Measurements from ENCODE around the gene NAPEPLD.

DNA sequence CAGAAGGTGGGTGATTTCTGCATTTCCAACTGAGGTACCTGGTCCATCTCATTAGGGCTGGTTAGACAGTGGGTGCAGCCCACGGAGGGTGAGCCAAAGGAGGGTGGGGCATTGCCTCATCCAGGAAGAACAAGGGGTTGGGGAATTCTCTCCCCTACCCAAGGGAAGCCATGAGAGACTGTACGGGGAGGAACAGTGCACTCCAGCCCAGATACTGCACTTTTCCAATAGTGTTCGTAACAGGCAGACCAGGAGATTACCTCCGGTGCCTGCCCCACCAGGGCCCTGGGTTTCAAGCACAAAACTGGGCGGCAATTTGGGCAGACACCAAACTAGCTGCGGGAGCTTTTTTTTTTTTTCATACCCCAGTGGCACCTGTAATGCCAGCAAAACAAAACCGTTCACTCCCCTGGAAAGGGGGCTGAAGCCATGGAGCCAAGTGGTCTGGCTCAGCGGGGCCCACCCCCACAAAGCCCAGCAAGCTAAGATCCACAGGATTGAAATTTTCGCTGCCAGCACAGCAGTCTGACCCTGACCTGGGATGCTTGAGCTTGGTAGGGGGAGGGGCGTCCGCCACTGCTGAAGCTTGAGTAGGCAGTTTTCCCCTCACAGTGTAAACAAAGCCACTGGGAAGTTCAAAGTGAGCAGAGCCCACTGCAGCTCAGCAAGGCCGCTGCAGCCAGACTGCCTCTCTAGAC lies 42.7 kb downstream of the NAPEPLD start:
- TF ChIP-seq POLR2A (IDR thresholded peaks at IDR 0.05) = no peak
- TF ChIP-seq, protein P1, sequence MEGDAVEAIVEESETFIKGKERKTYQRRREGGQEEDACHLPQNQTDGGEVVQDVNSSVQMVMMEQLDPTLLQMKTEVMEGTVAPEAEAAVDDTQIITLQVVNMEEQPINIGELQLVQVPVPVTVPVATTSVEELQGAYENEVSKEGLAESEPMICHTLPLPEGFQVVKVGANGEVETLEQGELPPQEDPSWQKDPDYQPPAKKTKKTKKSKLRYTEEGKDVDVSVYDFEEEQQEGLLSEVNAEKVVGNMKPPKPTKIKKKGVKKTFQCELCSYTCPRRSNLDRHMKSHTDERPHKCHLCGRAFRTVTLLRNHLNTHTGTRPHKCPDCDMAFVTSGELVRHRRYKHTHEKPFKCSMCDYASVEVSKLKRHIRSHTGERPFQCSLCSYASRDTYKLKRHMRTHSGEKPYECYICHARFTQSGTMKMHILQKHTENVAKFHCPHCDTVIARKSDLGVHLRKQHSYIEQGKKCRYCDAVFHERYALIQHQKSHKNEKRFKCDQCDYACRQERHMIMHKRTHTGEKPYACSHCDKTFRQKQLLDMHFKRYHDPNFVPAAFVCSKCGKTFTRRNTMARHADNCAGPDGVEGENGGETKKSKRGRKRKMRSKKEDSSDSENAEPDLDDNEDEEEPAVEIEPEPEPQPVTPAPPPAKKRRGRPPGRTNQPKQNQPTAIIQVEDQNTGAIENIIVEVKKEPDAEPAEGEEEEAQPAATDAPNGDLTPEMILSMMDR (IDR thresholded peaks at IDR 0.05) = no peak
- no peak for TF ChIP-seq EP300 (IDR thresholded peaks at IDR 0.05)
- no peak for TF ChIP-seq POLR2AphosphoS5 (IDR thresholded peaks at IDR 0.05)
